Gastrocnemius medialis (tissue), 4 donors: ENCODE measurements around the gene FXR2.
A peak's percentile ranks its signal among the peaks of the same experiment; 100 is the strongest.

Source experiments
- POLR2A ChIP-seq, 2 donors: fragments of 450-650 bp; IDR thresholded peaks; one replicate each; pipeline ENCODE4 v1.6.1; 2017; ENCODE audit warnings: antibody characterized with exemption in 2 of 2, mild to moderate bottlenecking in 2 of 2, moderate library complexity in 2 of 2
- TF ChIP-seq, protein P1 (sequence below), 5 experiments: fragments of 450-650 bp in 3 of 5; fragments of 200-600 bp in 2 of 5; sonication (generic) in 2 of 5; IDR thresholded peaks in 4 of 5; conservative IDR thresholded peaks in 1 of 5; 1 replicate in 4 of 5; 2 replicates in 1 of 5; pipeline ENCODE4 v1.5.1; 2016 to 2019; ENCODE audit warnings: antibody characterized with exemption in 5 of 5, mild to moderate bottlenecking in 3 of 5, moderate library complexity in 3 of 5

- TF ChIP-seq, protein P1, sequence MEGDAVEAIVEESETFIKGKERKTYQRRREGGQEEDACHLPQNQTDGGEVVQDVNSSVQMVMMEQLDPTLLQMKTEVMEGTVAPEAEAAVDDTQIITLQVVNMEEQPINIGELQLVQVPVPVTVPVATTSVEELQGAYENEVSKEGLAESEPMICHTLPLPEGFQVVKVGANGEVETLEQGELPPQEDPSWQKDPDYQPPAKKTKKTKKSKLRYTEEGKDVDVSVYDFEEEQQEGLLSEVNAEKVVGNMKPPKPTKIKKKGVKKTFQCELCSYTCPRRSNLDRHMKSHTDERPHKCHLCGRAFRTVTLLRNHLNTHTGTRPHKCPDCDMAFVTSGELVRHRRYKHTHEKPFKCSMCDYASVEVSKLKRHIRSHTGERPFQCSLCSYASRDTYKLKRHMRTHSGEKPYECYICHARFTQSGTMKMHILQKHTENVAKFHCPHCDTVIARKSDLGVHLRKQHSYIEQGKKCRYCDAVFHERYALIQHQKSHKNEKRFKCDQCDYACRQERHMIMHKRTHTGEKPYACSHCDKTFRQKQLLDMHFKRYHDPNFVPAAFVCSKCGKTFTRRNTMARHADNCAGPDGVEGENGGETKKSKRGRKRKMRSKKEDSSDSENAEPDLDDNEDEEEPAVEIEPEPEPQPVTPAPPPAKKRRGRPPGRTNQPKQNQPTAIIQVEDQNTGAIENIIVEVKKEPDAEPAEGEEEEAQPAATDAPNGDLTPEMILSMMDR (IDR thresholded peaks at IDR 0.05 in 4 of 5, conservative IDR thresholded peaks at IDR 0.05 in 1 of 5), result no peak
- TF ChIP-seq POLR2A (IDR thresholded peaks at IDR 0.05), result peak; percentile 54 to 73
Measured at GRCh38 chr17:7583253-7584109, 31.2 kb downstream of the FXR2 start, which contains the start of gene MPDU1.
